Hindlimb muscle (tissue), 1 donor: ENCODE results near the gene ABHD16A. TPM values are rescaled to one million over a fixed set of nuclear protein-coding genes. Genes with fewer than 3 reads are reported as not detected.

ENCODE experiments used
- DNase-seq: peaks from one replicate; pipeline ENCODE4 v3.0.0-alpha.2; 2013
- polyA plus RNA-seq: library from polyadenylated mRNA; unstranded; fragments of 120-200 nt; gene quantifications from one replicate; pipeline ENCODE4 v1.2.1, GENCODE V29; 2013; ENCODE audit not compliant: insufficient read length

Gene ABHD16A
- 54.6 TPM for polyA plus RNA-seq

- peak; percentile 99 for DNase-seq
Observed at GRCh38 chr6:31702819-31703716, at the start of gene ABHD16A. Gene ABHD16A (minus strand): TSS chr6:31703324. CDS start chr6:31703281, 43 bp downstream.

- no peak for DNase-seq
Observed at GRCh38 chr6:31752739-31753319, 49.7 kb upstream of the ABHD16A start.

- no peak for DNase-seq
Observed at GRCh38 chr6:31750411-31751022, 47.4 kb upstream of the ABHD16A start.

- DNase-seq = no peak
Observed at GRCh38 chr6:31749301-31750036, 46.3 kb upstream of the ABHD16A start.

- no peak for DNase-seq
Observed at GRCh38 chr6:31744422-31744821, 41.3 kb upstream of the ABHD16A start.

- DNase-seq = no peak
Observed at GRCh38 chr6:31742894-31743293, 39.8 kb upstream of the ABHD16A start.

- no peak for DNase-seq
Observed at GRCh38 chr6:31741815-31742214, 38.7 kb upstream of the ABHD16A start.

GRCh38 chr6:31740397-31741223 lies 37.5 kb upstream of the ABHD16A start:
- no peak for DNase-seq

GRCh38 chr6:31739639-31740396 lies 36.7 kb upstream of the ABHD16A start, which contains the start of gene MSH5:
Gene MSH5 (plus strand): TSS chr6:31740005. CDS start chr6:31740467, 462 bp downstream.
- DNase-seq = peak; percentile 98

GRCh38 chr6:31737991-31738979 lies 35.2 kb upstream of the ABHD16A start:
- peak; percentile 56 for DNase-seq

GRCh38 chr6:31737315-31737990 lies 34.3 kb upstream of the ABHD16A start:
- no peak for DNase-seq

- no peak for DNase-seq
Observed at GRCh38 chr6:31736768-31737314, 33.7 kb upstream of the ABHD16A start.

- peak; percentile 86 for DNase-seq
Observed at GRCh38 chr6:31736021-31736767, 33.1 kb upstream of the ABHD16A start, which contains the start of gene CLIC1. Gene CLIC1 (minus strand): TSS chr6:31736530. CDS start chr6:31736300, 230 bp downstream.

- no peak for DNase-seq
Observed at GRCh38 chr6:31734821-31735406, 31.8 kb upstream of the ABHD16A start.

GRCh38 chr6:31734247-31734820 lies 31.2 kb upstream of the ABHD16A start:
- DNase-seq = no peak

GRCh38 chr6:31733734-31734133 lies 30.6 kb upstream of the ABHD16A start:
- no peak for DNase-seq

GRCh38 chr6:31732029-31732428 lies 28.9 kb upstream of the ABHD16A start:
- DNase-seq = no peak
